HT-29 (cell line): ENCODE data around the gene CREB5. TPM values are rescaled to one million over a fixed set of nuclear protein-coding genes. Genes with fewer than 3 reads are reported as not detected.

Experiments
- DNase-seq: peaks from one replicate; pipeline ENCODE4 v3.0.0-alpha.2; 2015; ENCODE audit warnings: low spot score
- total RNA-seq: library from RNA; depleted of rRNA; stranded (reverse); fragments of >200 nt; shearing (Covaris generic); gene quantifications from 2 replicates; pipeline ENCODE4 v1.2.3, GENCODE V29; 2014

CREB5 gene
- total RNA-seq, 1 experiment from 2014 or later = 0.28 TPM

DNA sequence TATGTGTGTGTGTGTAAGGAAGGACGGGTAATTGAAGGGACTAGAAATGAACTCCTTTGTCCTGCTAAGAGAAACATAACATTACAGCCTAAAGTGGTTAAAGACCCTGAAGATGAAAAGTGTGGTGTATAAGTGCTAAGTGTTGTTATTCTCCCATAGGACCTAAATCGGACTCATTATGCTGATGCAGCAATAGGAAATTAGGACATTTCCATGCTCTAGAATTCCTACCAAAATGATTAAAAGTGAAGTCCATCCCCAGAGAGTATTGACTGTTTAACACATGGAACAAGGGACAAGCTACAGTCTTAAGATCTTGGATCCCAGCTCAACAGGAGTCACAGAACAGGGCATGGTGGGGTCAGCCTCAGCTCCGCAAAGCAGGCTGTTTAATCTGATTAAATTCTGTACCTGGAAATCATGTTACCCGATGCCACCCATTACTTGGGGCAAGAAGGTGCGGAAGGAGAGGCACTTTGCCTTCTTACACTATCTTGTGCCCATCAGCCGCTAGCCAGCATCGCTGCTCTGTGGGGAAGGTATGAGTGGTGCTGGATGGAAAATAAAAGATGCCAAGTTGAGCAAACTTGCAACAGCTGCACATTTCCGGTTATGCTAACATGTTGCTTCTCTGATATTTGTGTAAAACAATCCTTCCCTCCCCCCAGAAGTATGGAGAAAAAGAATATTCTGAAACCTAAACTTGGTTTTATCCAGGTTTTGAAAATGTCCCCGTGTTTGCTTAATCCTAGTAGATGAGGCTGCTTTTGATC, 100.5 kb downstream of the CREB5 start:
- no peak for DNase-seq

DNA sequence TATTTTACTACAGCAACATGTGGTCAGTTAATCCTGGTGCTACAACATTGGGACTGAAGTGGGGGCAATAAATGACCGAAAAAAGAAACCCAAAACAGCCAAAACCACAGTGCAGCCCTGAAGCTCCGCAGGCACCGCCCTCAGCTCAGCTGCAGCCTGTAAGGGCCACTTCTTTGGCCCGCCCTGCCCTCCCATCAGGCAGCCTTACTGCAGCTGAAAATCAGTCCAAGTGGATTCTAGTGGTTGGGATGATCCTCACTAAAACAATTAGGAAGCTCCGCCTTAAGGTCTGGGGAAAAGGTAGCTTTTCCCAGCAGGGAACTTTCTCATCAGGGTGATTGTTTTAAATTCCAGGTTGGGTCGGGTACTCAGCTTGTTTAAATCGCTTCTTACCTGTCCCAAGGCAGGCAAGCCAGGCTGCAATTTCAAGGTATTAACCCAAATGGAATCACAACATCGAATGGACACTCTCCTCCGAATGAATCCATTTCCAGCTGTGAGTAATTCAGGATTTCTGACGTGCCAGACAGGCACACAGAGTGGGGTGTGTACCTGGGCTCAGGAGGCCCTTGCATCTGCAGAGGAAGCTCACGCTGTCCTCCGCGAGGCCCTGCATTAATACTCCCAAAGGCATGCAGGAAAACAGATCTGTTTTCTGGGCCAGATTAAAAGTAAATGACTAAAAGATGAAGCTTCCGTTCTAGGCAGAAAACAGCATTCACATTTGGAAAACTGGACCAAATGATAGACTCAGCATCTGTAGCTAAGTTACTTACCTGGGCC, 104.3 kb downstream of the CREB5 start:
- DNase-seq = no peak

DNA sequence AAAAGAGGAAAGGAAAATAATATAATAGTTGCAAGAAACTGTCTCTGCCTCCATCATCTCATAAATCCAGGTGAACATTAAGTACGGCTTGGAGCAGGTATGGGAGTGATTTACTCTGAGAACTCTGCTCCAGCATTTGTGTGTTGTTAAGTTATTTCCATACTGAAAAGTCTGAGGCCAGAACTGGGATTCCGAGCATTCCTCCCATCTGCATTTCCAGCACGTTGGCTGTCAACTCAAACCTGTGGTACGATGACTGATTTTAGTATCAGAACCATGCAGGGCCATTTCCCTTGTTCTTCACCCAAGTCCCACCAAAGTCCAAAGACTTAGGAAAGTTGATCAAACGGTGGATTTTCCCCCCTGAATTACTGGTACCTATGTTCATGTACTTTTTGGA, 104.9 kb downstream of the CREB5 start:
- DNase-seq = no peak

DNA sequence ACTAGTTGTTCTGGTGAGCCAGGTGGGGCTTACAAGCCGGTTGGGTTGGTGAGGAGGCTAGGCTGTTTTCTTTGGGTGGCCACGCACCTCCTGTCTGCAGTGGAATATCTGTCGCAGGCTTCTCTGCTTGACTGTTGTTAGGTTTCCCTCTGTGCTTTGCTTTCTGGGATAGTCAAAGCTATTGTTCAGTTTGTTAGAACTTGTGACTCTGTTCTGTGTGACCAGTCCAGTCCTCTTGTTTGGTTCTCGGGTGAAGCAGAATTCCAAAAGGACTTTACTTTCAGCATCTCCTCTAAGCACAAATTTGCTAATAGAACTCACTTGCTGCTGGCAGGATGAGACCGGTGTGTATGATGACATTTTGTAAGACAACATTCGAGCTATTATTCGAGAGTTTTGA, 105.3 kb downstream of the CREB5 start:
- no peak for DNase-seq

DNA sequence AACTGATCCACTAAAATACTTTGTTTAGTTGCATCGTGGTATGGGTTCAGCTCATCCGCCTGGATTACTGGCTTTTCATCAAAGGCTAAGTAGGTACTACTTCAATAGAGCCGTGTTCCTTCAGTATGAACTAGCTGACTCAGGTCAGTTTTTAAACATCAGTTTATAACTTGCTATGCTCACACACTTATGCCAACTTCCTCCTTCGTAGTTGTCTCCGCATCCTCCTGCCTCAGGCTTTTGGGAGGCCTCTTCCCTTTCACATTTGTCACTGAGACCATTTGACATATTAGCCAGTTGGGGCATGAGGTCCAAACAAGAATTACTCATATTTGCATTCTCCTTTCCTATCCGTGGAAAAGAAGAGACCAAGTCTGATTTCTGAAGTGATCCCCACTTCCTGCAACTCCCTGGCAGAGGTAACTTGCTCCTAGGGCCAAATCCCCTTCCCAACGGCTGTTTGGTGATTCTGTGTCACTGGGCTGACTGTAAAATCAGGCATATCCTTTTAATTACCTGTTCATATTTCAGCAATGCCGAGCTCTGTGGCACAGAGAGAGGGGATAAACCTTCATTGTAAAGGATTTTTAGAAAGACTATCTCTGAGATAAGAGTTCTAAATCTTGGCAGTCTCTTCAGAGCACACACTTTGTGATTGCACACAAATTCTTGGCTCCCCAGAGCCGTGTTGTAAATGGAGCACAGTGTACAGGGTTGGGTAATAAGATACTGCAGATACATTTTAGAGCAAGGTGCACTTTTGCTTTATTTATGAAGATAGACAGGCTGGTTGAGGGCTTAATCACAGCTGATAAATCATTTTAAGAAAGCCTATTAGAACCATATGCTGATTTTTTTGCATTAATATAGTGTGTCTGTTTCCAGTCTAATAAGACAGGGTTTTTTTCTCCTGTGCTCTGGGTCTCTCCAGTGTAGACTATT, 108.0 kb downstream of the CREB5 start:
- no peak for DNase-seq

DNA sequence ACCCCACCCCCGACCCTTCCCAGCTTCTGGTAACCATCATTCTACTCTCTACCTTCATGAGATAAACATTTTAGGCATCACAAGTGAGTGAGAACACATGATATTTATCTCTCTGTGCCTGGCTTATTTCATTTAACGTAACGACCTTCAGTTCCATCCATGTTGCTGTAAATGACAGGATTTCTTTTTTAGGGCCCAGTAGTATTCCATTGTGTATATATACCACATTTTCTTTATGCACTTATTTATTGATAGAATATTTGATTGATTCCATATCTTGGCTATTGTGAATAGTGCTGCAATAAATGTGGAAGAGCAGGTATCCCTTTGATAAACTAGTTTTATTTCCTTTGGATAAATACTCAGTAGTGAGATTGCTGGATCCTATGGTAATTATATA, 112.7 kb downstream of the CREB5 start:
- DNase-seq = no peak

DNA sequence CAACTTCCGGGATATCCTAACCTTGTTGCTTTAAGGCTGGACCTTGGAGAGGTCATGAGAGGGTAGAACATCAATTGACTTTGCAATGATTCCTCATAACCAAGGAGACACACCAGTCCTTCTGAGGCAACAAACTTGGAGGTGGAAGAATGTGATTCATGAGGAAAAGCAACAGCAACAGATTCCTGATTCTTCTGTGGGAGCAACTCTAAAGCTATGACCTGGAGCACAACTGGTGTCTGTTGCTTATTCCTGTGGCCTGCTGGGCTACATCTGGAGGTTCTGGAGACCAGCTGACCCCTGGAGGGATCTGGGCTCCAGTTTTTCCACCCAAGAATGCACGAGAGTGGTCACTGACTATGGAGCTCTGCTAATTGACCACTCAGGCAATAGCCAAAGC, 116.6 kb downstream of the CREB5 start:
- DNase-seq = no peak

DNA sequence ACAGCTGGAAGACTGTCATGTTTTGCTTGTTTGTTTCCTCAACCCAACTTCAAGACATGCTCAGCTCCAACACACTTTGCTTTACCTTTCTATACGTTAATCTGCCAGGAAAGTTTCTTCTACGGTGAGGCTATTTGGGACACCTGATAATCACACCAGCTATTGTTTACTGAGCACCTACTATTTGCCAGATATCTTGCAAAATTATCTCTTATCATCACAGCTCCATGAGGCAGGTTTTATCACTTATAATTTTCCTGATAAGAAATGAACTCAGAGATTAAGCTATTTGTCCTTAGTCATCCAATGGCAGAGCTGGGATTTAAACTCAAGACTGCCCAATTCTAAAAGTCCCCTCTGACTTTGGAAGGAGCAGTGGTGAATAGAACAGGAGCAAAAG, 117.4 kb downstream of the CREB5 start:
- no peak for DNase-seq

DNA sequence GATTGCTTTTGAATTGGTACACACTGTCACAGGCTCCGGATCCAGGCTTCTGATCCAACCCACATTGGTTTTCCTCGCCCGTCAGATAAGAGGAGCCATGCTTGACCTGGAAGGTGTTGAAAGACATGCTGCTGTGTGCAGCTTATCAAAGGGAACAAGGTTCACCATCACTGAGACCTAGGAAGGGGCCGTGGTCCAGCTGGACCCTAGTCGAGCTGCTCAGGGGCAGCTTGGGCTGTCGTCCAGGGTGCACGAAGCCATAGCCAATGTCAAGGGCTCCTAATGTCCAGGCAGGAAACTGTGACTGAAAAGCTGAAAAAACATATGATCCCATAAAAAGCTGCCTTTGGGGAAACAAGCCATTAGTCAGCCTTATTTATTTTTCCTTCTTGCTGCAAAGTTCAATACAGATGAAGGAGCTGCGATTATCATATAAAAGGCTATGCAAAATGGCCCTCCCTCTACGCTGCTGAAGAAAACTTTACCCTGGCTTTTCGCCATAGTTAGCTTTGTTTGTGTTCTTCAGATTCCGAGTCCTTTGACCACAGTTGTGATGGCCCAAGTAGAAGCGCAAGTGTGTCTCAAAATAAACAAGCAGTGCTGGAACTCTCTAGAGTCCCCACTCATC, 118.0 kb downstream of the CREB5 start:
- no peak for DNase-seq

DNA sequence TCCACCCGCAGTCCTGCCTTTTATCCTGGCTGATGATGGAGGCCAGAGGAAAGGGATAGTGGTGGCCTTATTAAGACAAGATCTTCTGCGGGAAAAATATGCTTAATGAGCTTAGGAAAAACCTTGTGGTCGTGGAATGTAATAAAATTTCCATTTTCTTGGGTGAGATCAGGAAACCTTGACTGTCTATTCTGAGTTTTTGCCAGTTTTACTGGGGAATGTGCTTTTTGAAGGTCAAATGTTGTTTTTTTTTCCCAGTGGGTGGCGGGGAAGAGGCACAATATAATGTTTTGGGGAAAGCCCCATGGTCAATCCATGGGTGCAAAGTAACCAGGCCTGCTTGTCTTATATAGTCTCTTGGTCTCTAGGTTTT, 118.5 kb downstream of the CREB5 start:
- DNase-seq = no peak

DNA sequence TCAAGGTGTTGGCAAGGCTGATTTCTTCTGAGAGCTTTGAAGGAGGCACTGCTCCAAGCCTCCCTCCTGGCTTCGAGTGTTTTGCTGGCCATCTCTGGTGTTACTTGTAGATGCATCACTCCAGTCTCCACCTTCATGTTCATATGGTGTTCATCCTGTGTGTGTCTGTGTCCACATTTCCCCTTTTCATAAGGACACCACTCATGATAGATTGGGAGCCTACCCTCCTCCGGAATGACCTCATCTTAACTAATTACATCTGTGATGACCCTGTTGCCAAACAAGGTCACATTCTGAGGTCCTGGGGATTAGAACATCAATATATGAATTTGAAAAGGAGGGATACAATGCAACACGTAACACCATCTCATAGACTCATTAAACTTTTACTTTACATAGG, 119.0 kb downstream of the CREB5 start:
- no peak for DNase-seq

DNA sequence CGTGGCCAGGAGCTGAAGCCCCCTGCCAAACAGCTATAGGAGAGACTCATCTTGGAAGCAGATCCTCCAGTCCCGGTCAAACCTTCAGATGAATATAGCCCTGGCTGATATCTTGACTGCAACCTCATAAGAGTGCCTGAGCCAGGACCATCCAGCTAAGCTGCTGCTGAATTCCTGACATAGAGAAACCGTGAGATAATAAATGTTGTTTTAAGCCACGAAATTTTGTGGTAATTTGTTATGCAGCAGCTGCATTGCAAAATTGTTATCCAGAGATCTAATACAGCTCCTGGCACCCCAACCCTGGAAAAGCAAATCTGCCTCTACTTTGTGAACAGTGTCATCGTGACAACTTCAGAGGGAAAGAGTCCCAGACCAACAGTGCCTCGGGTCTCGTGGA, 119.9 kb downstream of the CREB5 start:
- no peak for DNase-seq

DNA sequence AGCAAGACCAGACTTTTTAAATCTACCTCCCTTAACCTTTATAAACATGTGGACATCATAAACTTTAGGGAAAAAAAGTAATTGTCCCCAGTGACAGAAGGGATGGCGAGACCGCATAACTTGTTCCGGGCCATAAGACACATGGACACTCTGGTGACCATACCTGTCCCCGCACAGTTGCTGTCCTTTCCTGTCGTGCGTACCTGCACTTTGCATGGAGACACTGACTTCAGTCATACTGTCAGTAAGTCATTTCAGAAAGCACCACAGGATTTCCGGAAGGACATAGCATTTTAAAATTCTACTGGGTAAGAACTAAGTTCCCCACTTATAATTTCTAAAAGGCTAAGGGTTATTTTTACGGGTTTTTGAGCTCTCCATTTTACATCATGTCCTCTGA, 120.9 kb downstream of the CREB5 start:
- no peak for DNase-seq

DNA sequence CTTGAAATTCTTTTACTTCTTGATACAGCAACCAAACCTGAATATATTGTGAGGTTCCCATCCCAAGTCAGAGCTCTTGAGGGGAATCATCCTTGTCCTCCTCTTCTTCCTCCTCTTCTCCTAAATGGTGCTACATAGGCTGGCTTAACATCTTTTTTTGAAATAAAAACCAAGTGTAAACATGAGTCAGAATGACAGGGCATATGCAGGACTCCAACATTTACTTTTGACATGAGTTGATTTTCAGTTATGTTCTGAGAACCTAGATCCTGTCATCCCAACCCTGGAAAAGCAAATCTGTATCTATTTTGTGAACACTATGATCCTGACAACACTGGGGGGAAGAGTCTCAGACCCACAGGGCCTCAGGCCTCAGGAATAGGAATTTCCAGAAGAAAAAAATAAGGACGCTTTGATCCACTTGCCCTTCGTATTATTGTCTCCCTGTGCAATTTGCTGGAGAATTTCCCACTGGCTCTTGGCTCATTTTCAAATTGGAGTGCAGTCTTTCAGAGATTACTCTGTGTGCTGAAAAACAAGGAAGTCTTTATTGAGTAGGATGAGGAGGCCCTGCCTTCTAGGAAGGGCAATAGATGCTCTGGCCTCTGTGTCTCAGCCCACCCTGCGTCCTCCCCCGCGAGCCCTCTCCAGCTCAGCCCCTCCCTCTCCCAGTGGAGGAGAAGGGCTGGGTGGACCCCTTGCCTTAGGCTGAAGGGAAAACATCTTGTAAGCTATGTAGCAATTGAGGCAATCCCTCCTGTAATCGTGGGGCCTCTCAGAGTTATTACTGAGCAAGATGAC, 121.6 kb downstream of the CREB5 start:
- no peak for DNase-seq

DNA sequence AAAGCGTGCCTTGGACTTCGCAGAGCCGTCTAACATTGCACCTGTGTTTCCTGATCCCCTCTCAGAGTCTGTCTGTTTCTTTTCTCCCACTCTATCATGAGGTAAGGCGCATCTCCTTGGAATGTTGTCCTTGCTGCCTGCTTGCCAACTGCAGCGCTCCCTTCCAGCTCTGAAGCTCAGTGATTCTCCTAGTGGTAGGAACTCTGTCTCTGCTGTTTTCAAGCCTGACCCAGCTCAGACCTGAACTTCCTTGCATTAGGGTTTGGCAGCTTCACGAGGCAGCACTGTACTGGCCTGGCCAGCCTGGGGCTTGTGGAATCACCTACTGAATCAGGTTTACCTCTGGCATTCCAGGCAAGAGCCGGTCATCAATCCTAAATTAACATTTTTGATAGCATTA, 123.9 kb downstream of the CREB5 start:
- peak; percentile 44 for DNase-seq

DNA sequence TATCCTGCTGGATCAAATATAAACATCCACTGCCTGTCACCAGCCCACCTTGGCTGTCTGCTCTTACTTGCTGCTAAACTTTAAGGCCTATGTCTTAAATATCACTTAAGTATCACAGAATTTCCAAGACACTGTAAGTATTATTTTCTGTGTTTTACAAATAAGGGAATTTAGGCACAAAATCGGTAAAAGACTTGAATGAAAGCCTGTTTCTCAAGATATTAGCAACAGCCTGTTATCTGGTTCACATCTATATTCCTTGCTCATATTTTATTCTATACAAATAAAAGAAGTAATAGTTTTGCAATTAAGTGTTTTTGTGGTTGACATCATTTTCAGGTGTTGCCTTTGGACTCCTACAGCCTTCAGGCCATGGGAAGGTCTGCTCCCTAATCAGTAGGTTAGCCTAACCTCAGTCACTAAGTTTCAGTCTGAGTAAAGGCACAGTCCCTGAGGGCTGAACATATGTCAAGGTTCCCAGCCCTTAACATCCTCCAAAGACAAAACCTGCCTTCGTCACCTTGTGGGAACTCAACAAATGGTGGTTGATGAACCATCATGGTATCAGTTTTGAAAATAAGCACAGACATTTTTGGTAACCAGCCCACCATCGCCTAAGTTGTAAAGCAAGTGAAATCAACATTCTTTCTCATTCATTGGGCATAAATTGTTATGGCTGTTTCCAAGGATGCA, 127.1 kb downstream of the CREB5 start:
- no peak for DNase-seq

DNA sequence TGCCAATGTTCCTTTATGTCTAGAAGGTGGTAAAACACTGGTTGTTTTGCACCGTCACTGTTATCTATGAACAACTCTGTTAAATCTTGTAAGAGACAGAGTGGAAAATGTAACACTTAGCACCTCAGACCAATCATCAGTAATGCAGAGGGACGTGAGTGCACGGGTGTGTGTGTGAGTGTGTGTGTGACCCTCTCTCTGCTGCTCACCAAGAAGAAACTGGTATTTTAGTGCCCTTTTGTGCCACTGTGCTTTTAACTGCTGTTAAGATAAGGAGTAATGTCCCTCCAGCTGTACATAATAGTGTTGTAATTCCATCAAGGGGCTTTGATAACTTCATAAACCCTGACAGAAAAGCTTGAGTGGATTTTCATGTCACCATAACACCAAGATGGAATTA, 130.1 kb downstream of the CREB5 start:
- no peak for DNase-seq

DNA sequence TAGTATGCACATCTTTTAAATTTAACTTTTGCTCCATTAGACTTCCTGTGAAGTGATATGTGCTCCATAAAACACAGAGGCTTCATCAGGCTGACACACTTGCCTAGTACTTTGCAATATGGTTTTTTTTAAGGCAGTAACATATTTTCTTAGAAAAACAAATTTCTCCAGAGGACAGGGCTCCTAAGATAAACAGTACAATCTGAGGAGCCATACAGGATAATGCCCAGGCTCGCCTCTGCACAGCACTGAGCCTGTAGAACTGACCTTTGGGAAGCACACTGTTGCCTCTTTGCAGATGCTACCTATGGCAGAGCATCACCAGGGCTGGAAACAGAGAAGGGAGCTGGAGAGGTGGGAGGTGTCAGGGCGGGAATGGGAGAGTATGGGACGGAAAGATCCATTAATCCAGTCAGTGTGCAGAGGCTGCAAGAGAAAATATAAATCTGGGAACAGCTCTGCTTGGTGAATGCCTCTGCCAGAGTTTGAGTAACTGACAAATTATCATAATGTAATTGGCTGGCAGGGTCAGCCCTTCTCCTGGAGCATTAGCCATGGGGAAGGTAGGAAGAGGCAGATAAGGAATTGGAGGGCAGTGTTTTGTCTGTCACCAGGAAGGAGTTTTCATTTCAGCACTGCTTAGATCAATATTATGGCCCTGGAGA, 132.3 kb downstream of the CREB5 start:
- DNase-seq = no peak

DNA sequence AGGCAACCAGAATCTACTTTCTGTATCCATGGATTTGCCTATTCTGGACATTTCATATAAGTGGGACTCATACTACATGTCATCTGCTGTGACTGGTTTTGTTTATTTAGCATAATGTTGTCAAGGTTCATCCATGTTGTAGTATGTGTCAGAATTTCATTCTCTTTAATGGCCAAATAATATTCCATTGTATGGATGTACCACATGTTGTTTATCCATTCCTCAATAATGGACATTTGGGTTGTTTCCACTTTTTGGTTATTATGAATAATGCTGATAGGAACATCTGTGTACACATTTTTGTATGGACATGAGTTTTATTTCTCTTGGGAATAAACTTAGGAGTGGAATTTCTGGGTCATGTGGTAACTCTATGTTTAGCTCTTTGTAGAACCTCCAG, 133.7 kb downstream of the CREB5 start:
- no peak for DNase-seq

DNA sequence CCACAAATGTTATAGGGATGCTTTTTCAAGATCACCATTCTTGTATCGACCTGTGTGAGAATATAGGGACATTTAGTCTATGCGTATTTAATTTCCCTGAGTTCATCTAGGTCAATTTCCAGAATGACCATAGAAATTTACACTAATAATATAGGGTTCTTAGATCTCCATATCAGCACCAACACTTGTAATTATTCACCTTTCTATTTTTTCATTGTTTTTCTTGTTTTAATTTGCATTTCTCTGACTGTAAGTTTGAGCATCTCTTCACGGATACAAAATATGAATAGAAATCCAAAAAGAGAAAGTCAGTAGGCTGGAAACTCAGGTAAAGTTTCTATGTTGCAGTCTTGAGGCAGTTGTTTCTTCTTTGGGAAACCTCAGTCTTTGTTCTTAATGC, 134.8 kb downstream of the CREB5 start:
- no peak for DNase-seq
